GM21447 (cell line): ENCODE measurements around the gene AMBRA1.

ENCODE experiments used
- ATAC-seq: cut with Tn5 transposase; IDR thresholded peaks from one replicate; pipeline ENCODE4 v1.9.1; 2021; ENCODE audit not compliant: unreplicated experiment

AMBRA1 gene

GRCh38 chr11:46593550-46594373 lies at the start of gene AMBRA1:
Gene AMBRA1 (minus strand): TSS chr11:46594023. CDS start chr11:46548380, 45,643 bp downstream.
- peak; percentile 82 for ATAC-seq

- ATAC-seq: no peak
Measured at GRCh38 chr11:46643531-46643930, 49.7 kb upstream of the AMBRA1 start.

GRCh38 chr11:46642627-46643335 lies 49.0 kb upstream of the AMBRA1 start:
- no peak for ATAC-seq

GRCh38 chr11:46641639-46642038 lies 47.8 kb upstream of the AMBRA1 start:
- ATAC-seq: no peak

- ATAC-seq: no peak
Measured at GRCh38 chr11:46640036-46640788, 46.4 kb upstream of the AMBRA1 start.

- ATAC-seq: no peak
Measured at GRCh38 chr11:46639197-46639839, 45.5 kb upstream of the AMBRA1 start.

- no peak for ATAC-seq
Measured at GRCh38 chr11:46637546-46637945, 43.7 kb upstream of the AMBRA1 start.

GRCh38 chr11:46635557-46636139 lies 41.8 kb upstream of the AMBRA1 start:
- no peak for ATAC-seq

GRCh38 chr11:46633291-46634217 lies 39.7 kb upstream of the AMBRA1 start:
- no peak for ATAC-seq

- ATAC-seq: no peak
Measured at GRCh38 chr11:46632502-46632901, 38.7 kb upstream of the AMBRA1 start.

GRCh38 chr11:46631676-46632075 lies 37.9 kb upstream of the AMBRA1 start:
- no peak for ATAC-seq

- no peak for ATAC-seq
Measured at GRCh38 chr11:46630237-46630636, 36.4 kb upstream of the AMBRA1 start.

GRCh38 chr11:46628961-46629360 lies 35.1 kb upstream of the AMBRA1 start:
- no peak for ATAC-seq

- no peak for ATAC-seq
Measured at GRCh38 chr11:46625406-46625805, 31.6 kb upstream of the AMBRA1 start.

- no peak for ATAC-seq
Measured at GRCh38 chr11:46618837-46619236, 25.0 kb upstream of the AMBRA1 start.

- no peak for ATAC-seq
Measured at GRCh38 chr11:46617972-46618314, 24.1 kb upstream of the AMBRA1 start.

GRCh38 chr11:46617134-46617971 lies 23.5 kb upstream of the AMBRA1 start, which contains the start of the genes ATG13 and HARBI1:
Gene ATG13 (plus strand): TSS chr11:46617553. CDS start chr11:46644292, 26,739 bp downstream.
Gene HARBI1 (minus strand): TSS chr11:46617227. CDS start chr11:46616237, 990 bp downstream.
- ATAC-seq: peak; percentile 89

- ATAC-seq: peak; percentile 4
Measured at GRCh38 chr11:46616551-46617133, 22.8 kb upstream of the AMBRA1 start.
